Dermis blood vessel endothelial cell (primary cell): ENCODE results near the gene DNPEP. TPM values are rescaled to one million over a fixed set of nuclear protein-coding genes. Genes with fewer than 3 reads are reported as not detected.

Experiments used
- DNase-seq: peaks from one replicate; pipeline ENCODE4 v3.0.0; 2010
- total RNA-seq: library from RNA; depleted of rRNA; stranded (reverse); fragments of >200 nt; gene quantifications from 2 replicates; pipeline ENCODE4 v1.2.3, GENCODE V29; 2014

The DNPEP gene
- 54.1 and 67.7 TPM in 2 replicates for total RNA-seq

GRCh38 chr2:219387306-219388120 is at the start of gene DNPEP:
Gene DNPEP (minus strand): TSS chr2:219387912. CDS start chr2:219387794, 118 bp downstream.
- peak; percentile 96 for DNase-seq

- no peak for DNase-seq
Measured at GRCh38 chr2:219437141-219437540, 49.4 kb upstream of the DNPEP start.

GRCh38 chr2:219436491-219436890 is 48.8 kb upstream of the DNPEP start:
- no peak for DNase-seq

GRCh38 chr2:219435701-219436100 is 48.0 kb upstream of the DNPEP start:
- no peak for DNase-seq

- no peak for DNase-seq
Measured at GRCh38 chr2:219434718-219435525, 47.2 kb upstream of the DNPEP start, which contains the start of gene SPEG. Gene SPEG (plus strand): TSS chr2:219434843. CDS start chr2:219434978, 135 bp downstream.

GRCh38 chr2:219434468-219434717 is 46.7 kb upstream of the DNPEP start:
- no peak for DNase-seq

- peak; percentile 40 for DNase-seq
Measured at GRCh38 chr2:219433666-219434467, 46.2 kb upstream of the DNPEP start.

GRCh38 chr2:219430633-219431615 is 43.2 kb upstream of the DNPEP start:
- peak; percentile 33 for DNase-seq

- DNase-seq, result no peak
Measured at GRCh38 chr2:219429958-219430606, 42.4 kb upstream of the DNPEP start.

- DNase-seq, result no peak
Measured at GRCh38 chr2:219428469-219428868, 40.8 kb upstream of the DNPEP start.

- no peak for DNase-seq
Measured at GRCh38 chr2:219426534-219427136, 38.9 kb upstream of the DNPEP start.

GRCh38 chr2:219426068-219426443 is 38.3 kb upstream of the DNPEP start:
- no peak for DNase-seq

GRCh38 chr2:219425238-219426067 is 37.7 kb upstream of the DNPEP start:
- DNase-seq, result no peak

GRCh38 chr2:219423652-219424377 is 36.1 kb upstream of the DNPEP start:
- DNase-seq, result no peak

GRCh38 chr2:219422952-219423534 is 35.3 kb upstream of the DNPEP start:
- DNase-seq, result no peak

GRCh38 chr2:219421323-219421722 is 33.6 kb upstream of the DNPEP start:
- no peak for DNase-seq

- no peak for DNase-seq
Measured at GRCh38 chr2:219420687-219421086, 33.0 kb upstream of the DNPEP start.

- DNase-seq, result no peak
Measured at GRCh38 chr2:219419331-219420197, 31.9 kb upstream of the DNPEP start.
